ENCODE results near the gene TOX3. TPM values are rescaled to one million over a fixed set of nuclear protein-coding genes. Genes with fewer than 3 reads are reported as not detected.

Gene TOX3
- total RNA-seq, 3 donors from 2014 or later (not counting 1 experiment from before 2014, with no cell fraction given) = not detected

DNA sequence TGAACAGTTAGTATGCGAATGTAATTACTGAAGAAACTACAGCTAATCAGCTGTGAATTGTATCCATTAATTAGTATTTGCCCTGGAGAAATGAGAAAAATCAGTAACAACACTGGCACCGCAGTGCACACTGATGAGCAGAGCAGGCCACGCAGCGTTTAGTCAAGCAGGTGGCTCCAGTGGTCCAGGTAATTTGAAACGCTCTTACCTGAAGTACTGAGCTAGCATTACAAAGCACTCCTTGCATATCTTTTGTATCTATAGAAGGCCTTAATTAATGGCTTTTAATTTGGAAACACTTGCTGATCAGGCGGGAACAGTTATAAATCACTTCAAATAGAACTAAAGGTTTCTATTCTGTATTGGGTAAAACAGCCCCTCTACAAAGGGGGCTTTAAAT, 76.4 kb downstream of the TOX3 start:
- intact Hi-C loops (cut with micrococcal nuclease) = no loop called here
- ATAC-seq = no peak
- H3K9me3 ChIP-seq (ENCODE audit: control insufficient read depth, insufficient read depth, low read length) = no peaks in the 10 kb centered on the region
- no peak overlapping the region for H3K4me3 ChIP-seq (ENCODE audit: low read length)
- Mint-ChIP-seq H3K27me3 (ENCODE audit: low read depth in 2 of 2) (no peaks in the 10 kb centered on the region), H3K4me1 (no peaks in the 10 kb centered on the region), H3K36me3 (no peaks in the 10 kb centered on the region), H3K27ac (no peak overlapping the region), H3K4me3 (no peak overlapping the region), H3K9me3 (peaks cover 0 to 10% of the 10 kb centered on the region in 2 donors)
- H3K36me3 ChIP-seq (ENCODE audit: control insufficient read depth, insufficient read depth, low read length) = no peaks in the 10 kb centered on the region
- no peaks in the 10 kb centered on the region for H3K4me1 ChIP-seq (ENCODE audit: control insufficient read depth, insufficient read depth, low read length)
- no peaks in the 10 kb centered on the region for H3K27me3 ChIP-seq (ENCODE audit: control insufficient read depth, insufficient read depth, low read length)
- WGBS (ENCODE audit: insufficient coverage) = 84% methylated on average over 5 of the region's 6 CpGs
- TF ChIP-seq, protein P1, sequence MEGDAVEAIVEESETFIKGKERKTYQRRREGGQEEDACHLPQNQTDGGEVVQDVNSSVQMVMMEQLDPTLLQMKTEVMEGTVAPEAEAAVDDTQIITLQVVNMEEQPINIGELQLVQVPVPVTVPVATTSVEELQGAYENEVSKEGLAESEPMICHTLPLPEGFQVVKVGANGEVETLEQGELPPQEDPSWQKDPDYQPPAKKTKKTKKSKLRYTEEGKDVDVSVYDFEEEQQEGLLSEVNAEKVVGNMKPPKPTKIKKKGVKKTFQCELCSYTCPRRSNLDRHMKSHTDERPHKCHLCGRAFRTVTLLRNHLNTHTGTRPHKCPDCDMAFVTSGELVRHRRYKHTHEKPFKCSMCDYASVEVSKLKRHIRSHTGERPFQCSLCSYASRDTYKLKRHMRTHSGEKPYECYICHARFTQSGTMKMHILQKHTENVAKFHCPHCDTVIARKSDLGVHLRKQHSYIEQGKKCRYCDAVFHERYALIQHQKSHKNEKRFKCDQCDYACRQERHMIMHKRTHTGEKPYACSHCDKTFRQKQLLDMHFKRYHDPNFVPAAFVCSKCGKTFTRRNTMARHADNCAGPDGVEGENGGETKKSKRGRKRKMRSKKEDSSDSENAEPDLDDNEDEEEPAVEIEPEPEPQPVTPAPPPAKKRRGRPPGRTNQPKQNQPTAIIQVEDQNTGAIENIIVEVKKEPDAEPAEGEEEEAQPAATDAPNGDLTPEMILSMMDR (IDR thresholded peaks at IDR 0.05) = no peak
- no peak overlapping the region for H3K27ac ChIP-seq (ENCODE audit: low read length)
- no peak for DNase-seq

DNA sequence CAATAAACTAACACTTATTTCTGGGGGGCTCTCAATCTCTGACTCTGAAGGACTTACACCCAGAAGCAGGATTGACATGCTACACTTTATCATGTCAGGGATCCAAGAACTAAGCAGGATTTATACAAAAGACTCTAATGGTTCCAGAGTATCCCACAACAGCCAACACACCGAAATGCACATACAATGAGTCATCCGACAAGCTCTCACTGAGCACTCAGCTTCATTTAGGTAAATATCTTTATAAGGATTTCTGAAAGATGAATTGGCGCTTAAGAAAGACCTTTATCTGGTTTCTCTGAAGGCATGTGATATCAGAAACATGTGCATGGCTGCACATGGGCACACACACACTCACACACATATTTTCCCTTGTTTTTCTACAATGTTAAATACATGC, 77.2 kb downstream of the TOX3 start:
- no peak overlapping the region for H3K4me3 ChIP-seq (ENCODE audit: low read length)
- TF ChIP-seq, protein P1 (IDR thresholded peaks at IDR 0.05) = no peak
- DNase-seq (no peak), ATAC-seq (no peak)
- WGBS (ENCODE audit: insufficient coverage) = 79% methylated on average over 2 of the region's 3 CpGs
- H3K36me3 ChIP-seq (ENCODE audit: control insufficient read depth, insufficient read depth, low read length) = no peaks in the 10 kb centered on the region
- intact Hi-C loops (cut with micrococcal nuclease) = no loop called here
- no peaks in the 10 kb centered on the region for H3K4me1 ChIP-seq (ENCODE audit: control insufficient read depth, insufficient read depth, low read length)
- no peaks in the 10 kb centered on the region for H3K4me1 Mint-ChIP-seq
- H3K27me3 Mint-ChIP-seq (ENCODE audit: low read depth in 2 of 2) = no peaks in the 10 kb centered on the region
- no peak overlapping the region for H3K4me3 Mint-ChIP-seq
- peaks cover 0 to 7% of the 10 kb centered on the region in 2 donors for H3K9me3 Mint-ChIP-seq
- no peaks in the 10 kb centered on the region for H3K9me3 ChIP-seq (ENCODE audit: control insufficient read depth, insufficient read depth, low read length)
- H3K36me3 Mint-ChIP-seq = no peaks in the 10 kb centered on the region
- H3K27ac ChIP-seq (ENCODE audit: low read length) = no peak overlapping the region
- no peaks in the 10 kb centered on the region for H3K27me3 ChIP-seq (ENCODE audit: control insufficient read depth, insufficient read depth, low read length)
- no peak overlapping the region for H3K27ac Mint-ChIP-seq

DNA sequence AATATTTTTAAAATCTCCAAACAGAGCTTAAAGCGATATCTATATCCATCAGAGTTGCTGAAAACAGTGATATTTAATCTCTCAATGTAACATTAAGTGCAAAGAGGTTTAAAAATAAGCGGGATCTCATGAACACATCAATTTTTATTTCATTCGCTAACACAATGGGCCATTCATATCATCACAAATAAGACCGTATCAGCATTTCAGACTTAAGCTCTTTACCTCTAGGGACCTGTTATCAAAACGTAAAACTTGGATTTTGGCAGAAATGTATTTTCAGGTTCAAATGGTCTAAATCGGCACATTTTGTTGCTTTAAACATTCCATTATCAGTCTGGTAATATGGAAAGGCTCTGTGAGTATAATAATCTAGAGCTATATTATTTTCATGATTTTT, 77.9 kb downstream of the TOX3 start:
- Histone ChIP-seq H3K36me3 (ENCODE audit: control insufficient read depth, insufficient read depth, low read length) (no peaks in the 10 kb centered on the region), H3K27ac (ENCODE audit: low read length) (no peak overlapping the region), H3K4me3 (ENCODE audit: low read length) (no peak overlapping the region), H3K27me3 (ENCODE audit: control insufficient read depth, insufficient read depth, low read length) (no peaks in the 10 kb centered on the region), H3K9me3 (ENCODE audit: control insufficient read depth, insufficient read depth, low read length) (no peaks in the 10 kb centered on the region), H3K4me1 (ENCODE audit: control insufficient read depth, insufficient read depth, low read length) (no peaks in the 10 kb centered on the region)
- DNase-seq (no peak), ATAC-seq (no peak)
- Mint-ChIP-seq H3K27me3 (ENCODE audit: low read depth in 2 of 2) (no peaks in the 10 kb centered on the region), H3K4me3 (no peak overlapping the region), H3K27ac (no peak overlapping the region), H3K36me3 (no peaks in the 10 kb centered on the region), H3K4me1 (no peaks in the 10 kb centered on the region), H3K9me3 (peaks cover 0 to under 1% of the 10 kb centered on the region in 2 donors)
- TF ChIP-seq, protein P1 (IDR thresholded peaks at IDR 0.05) = no peak
- WGBS (ENCODE audit: insufficient coverage) = 92% methylated on average over 4 of the region's 6 CpGs
- intact Hi-C loops (cut with micrococcal nuclease) = no loop called here

DNA sequence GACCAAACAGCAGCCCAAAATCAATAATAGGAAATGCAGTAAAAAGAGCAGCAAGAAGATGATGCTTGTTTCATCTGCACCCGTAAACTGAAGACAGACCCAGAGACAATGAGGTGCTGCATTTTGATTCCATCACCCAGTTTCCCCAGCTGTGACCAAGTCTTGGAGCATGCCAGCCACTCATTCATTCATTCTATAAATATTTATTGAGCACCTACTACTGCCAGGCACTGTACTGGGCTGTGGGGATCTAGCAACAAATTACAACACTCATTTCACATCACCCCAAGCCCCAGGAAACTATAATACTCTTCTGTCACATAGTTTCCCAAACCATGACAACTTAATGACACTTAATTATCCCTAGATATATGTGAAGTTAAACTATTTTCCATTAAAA, 79.2 kb downstream of the TOX3 start:
- intact Hi-C loops (cut with micrococcal nuclease) = no loop called here
- Histone ChIP-seq H3K9me3 (ENCODE audit: control insufficient read depth, insufficient read depth, low read length) (no peaks in the 10 kb centered on the region), H3K27ac (ENCODE audit: low read length) (no peak overlapping the region), H3K4me3 (ENCODE audit: low read length) (no peak overlapping the region), H3K36me3 (ENCODE audit: control insufficient read depth, insufficient read depth, low read length) (no peaks in the 10 kb centered on the region), H3K4me1 (ENCODE audit: control insufficient read depth, insufficient read depth, low read length) (no peaks in the 10 kb centered on the region), H3K27me3 (ENCODE audit: control insufficient read depth, insufficient read depth, low read length) (no peaks in the 10 kb centered on the region)
- Mint-ChIP-seq H3K36me3 (no peaks in the 10 kb centered on the region), H3K27me3 (ENCODE audit: low read depth in 2 of 2) (no peaks in the 10 kb centered on the region), H3K4me1 (no peaks in the 10 kb centered on the region), H3K4me3 (no peak overlapping the region), H3K27ac (no peak overlapping the region), H3K9me3 (no peaks in the 10 kb centered on the region)
- TF ChIP-seq, protein P1 (IDR thresholded peaks at IDR 0.05) = no peak
- WGBS (ENCODE audit: insufficient coverage) = 89% methylated on average over 1 of the region's 1 CpG
- ATAC-seq = no peak
- no peak for DNase-seq

All from natural killer cell (primary cell).